ENCODE results near the gene RGS3.

DNA sequence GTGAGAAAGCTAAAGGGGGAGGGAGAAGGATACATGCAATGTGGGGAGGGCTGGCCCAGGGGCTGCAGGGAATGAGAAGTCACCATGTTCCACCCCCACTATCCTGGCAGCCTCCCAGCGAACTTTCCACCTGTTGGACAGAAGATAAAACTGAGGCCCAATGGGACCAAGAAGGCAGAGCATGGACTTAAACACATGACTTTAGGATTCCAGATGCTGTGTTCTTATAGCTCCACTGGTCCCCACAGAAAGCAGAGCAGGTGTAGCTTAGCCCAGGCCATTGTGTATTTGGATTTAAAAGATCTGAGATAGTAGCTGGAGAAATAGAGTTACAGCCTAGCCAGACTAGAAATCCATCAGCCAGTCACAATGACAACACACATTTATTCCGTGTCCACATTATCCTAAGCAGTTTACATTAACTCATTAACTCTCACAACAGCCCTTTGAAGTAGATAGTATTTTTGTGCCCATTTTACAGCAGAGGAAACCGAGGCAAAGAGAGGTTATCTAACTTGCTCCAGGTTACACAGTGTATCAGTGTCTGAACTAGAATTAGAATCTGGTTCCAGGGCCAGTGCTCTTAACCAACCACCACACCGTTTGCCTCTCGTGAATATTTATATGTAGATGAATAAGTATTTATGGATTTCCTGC lies 121.0 kb downstream of the RGS3 start:
- TF ChIP-seq CTCF (conservative IDR thresholded peaks at IDR 0.05) (no peak), ZFX (IDR thresholded peaks at IDR 0.05) (no peak)
